ENCODE data around the gene DACT3.

The DACT3 gene, protein sequence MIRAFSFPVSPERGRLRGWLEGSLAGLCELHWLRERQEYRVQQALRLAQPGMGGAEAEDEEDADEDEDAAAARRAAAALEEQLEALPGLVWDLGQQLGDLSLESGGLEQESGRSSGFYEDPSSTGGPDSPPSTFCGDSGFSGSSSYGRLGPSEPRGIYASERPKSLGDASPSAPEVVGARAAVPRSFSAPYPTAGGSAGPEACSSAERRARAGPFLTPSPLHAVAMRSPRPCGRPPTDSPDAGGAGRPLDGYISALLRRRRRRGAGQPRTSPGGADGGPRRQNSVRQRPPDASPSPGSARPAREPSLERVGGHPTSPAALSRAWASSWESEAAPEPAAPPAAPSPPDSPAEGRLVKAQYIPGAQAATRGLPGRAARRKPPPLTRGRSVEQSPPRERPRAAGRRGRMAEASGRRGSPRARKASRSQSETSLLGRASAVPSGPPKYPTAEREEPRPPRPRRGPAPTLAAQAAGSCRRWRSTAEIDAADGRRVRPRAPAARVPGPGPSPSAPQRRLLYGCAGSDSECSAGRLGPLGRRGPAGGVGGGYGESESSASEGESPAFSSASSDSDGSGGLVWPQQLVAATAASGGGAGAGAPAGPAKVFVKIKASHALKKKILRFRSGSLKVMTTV

GRCh38 chr19:46661020-46661731 lies at the start of gene DACT3:
TSS of gene DACT3 (minus strand) at chr19:46661182. CDS start at chr19:46661064, 118 bp downstream.
- DNase-seq (ENCODE audit: low spot score) = peak; percentile 95

GRCh38 chr19:46710687-46711086 lies 49.7 kb upstream of the DACT3 start:
- peak; percentile 77 for DNase-seq (ENCODE audit: low spot score)

GRCh38 chr19:46704379-46705076 lies 43.5 kb upstream of the DACT3 start:
- DNase-seq (ENCODE audit: low spot score) = peak; percentile 87

- DNase-seq (ENCODE audit: low spot score) = no peak
Measured at GRCh38 chr19:46700704-46701103, 39.7 kb upstream of the DACT3 start.

DNA sequence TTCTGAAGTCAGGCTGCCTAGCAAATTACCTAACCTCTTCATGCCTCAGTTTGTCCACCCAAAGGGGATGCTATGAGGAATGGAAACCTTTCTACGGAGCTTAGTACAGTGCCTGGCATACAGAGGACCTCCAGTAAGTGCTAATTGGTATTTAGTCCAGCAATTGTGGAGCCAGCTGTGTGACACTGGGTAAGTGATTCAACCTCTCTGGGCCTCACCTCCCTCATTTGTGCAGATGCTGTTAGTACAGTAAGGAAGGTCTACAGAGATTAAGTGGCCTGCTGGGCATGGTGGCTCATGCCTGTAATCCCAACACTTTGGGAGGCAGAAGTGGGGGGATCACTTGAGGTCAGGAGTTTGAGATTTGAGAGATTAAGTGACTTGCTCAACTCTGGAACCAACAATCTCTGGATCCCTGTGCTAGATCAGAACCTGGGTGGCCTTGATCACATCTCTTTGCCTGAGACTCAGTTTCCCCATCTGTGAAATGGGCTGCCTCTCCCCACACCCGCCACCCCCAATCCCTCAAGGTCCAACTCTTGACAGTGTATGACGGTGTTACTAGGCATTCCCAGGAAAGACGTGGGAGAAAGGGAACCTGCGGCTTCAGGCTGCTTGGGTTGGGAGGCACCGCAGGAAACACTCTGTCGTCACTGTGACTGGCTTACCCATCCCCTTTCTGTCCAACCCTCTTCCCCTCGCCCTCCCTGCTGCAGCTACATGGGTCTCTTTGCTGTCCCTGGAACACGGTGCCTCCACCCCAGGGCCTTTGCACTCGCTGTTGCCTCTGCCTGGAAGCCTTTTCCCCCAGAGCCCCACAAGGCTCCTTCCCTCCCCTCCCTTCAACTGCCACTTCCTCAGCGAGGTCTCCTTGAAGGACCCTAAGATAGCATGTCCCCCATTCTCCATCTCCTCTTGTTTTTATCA lies 37.7 kb upstream of the DACT3 start:
- no peak for DNase-seq (ENCODE audit: low spot score)

- peak; percentile 100 for DNase-seq (ENCODE audit: low spot score)
Measured at GRCh38 chr19:46697204-46697960, 36.4 kb upstream of the DACT3 start.

- no peak for DNase-seq (ENCODE audit: low spot score)
Measured at GRCh38 chr19:46696866-46697203, 35.9 kb upstream of the DACT3 start.

DNA sequence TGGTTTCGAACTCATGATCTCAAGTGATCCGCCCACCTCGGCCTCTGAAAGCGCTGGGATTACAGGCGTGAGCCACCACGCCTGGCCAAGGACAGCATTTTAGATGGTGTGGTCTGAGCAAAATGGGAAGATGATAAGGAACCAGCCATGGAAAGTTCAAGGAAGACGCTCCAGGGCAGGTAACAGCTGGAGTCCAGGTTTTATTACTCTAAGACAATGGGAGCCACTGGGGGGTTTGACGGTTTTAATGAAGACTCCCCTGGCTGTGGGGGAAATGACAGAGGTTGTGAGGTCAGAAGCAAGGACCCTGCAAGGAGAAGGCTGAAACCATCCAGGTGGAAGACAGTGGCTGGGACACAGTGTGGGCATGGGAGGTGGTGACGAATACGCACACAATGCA lies 35.1 kb upstream of the DACT3 start:
- DNase-seq (ENCODE audit: low spot score) = no peak

- DNase-seq (ENCODE audit: low spot score) = no peak
Measured at GRCh38 chr19:46693760-46694159, 32.8 kb upstream of the DACT3 start.

- DNase-seq (ENCODE audit: low spot score) = no peak
Measured at GRCh38 chr19:46692918-46693722, 32.1 kb upstream of the DACT3 start.

DNA sequence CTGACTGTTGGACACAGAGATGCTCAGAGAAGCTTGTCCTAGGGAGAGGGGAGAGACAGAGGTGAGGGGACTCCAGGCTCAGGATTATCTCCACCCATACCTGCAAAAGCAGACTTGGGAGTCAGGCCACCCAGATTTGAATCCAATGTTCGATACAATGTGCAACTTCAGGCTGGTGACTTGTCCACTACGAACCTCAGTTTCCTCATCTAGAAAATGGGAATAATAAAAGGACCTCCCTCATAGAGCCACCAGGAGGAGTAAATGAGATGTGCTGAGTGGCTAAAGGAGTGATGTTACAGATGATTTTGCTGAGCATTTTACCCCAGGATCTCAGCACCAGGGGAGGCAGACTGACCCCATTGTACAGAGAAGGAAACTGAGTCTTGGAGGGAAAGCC lies 31.0 kb upstream of the DACT3 start:
- no peak for DNase-seq (ENCODE audit: low spot score)

- DNase-seq (ENCODE audit: low spot score) = no peak
Measured at GRCh38 chr19:46691104-46691503, 30.1 kb upstream of the DACT3 start.

DNA sequence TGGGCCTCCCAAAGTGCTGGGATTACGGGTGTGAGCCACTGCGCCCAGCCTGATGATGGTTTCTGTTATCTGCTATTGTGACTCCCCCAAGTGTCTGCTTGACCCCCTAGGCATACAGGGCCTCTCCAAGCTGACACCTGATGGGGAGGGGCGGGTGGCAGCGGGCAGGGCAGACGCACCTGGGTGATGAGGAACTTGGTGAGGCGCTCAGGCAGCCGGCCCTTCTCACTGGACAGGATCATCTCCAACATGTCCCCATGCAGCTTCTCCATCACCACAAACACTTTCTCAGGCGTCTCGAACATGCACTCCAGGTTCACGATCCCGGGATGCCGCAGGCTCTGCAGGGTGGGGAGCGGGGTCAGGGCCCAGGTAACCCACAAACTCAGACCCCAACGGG lies 28.4 kb upstream of the DACT3 start:
- no peak for DNase-seq (ENCODE audit: low spot score)

DNA sequence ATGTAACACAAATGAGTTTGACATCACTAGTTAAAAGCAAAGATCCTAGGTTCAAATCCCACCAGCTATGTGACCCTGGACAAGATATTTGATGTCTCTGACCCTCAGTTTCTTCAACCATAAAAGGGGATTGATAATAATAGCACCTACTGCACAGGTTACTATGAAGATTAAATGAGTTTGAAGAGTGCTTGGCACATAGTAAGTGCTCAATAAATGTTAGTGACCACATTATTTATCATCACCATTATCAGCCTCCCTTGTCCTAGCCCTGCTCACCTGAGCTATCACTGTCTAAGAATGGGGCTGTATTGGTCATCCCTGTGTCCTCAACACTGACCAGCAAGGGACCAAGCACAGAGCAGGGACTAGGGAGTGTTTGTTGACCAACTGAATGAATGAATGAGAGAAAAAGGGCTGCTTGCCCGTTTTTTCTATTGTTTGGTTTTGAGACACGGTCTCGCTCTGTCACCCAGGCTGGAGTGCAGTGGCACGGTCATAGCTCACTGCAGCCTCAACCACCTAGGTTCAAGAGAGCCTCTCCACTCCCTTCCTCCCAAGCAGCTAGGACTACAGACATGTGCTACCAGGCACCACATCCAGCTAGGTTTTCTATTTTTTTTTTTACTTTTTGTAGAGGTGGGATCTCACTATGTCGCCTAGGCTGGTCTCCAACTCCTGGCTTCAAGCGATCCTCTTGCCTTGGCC lies 26.6 kb upstream of the DACT3 start:
- DNase-seq (ENCODE audit: low spot score) = no peak

GRCh38 chr19:46685189-46685588 lies 24.2 kb upstream of the DACT3 start:
- DNase-seq (ENCODE audit: low spot score) = no peak

DNA sequence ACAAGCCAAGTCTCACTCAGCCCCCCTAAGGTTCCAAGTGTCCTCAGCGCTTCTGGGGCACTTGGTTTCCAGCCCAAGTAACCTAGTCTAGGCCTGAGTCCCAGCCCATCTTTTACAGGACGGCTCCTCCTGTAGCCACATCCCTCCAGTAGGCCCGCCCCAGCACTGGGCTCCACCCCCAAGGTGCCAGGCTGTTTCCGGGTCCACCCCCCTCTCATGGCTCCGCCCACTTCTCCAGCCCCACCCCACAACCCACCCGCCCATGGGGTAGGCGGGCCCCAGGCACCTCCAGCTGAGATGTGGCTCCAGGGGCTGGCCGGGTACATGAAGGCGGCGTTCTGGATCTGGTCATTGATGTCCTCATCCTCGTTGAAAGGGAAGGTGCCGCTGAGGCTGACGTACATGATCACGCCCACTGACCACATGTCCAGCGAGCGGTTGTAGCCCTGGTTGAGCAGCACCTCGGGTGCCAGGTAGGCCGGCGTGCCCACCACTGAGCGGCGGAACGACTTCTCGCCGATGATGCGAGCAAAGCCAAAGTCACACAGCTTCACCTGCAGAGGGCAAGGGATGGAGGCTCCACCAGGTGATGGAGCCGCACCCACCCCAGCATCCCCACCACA lies 17.2 kb upstream of the DACT3 start:
- DNase-seq (ENCODE audit: low spot score) = peak; percentile 97

- peak; percentile 91 for DNase-seq (ENCODE audit: low spot score)
Measured at GRCh38 chr19:46674416-46675178, 13.6 kb upstream of the DACT3 start.

DNA sequence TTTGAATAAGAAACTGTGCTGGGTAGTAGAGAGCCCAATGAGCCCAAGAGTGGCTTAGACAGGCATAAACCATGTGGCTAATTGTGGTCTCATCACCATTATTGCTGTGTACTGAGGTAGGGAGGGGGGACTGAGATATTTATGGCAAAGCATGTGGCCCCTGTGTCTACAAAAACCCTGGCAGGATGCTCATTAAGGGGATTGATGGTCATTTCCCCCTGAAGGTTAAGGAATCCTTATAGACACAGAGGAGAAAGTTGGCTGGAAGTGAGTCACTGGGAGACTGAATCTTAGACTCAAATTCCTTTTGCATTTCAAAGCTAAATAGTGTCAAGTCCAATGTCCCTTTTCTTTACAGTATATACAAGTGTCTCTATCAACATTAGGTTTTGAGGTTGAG lies 9.8 kb upstream of the DACT3 start:
- DNase-seq (ENCODE audit: low spot score) = no peak
